GM23338 (cell line): ENCODE measurements around the gene CMIP.

ENCODE experiments used
- CTCF ChIP-seq, 2 experiments: fragments of 200-600 bp in 1 of 2; sonication (generic) in 1 of 2; conservative IDR thresholded peaks; 2 replicates each; pipeline versions ENCODE4 v1.5.1 to v1.6.1; 2016 to 2017; ENCODE audit warnings: antibody characterized with exemption in 2 of 2, low read depth in 2 of 2, mild to moderate bottlenecking in 2 of 2, moderate library complexity in 1 of 2
- EZH2phosphoT487 ChIP-seq: fragments of 200-600 bp; sonication (generic); IDR thresholded peaks from one replicate; pipeline ENCODE4 v1.8.1; 2018; ENCODE audit warnings: antibody characterized with exemption; ENCODE audit not compliant: unreplicated experiment
- ZNF114 ChIP-seq: fragments of 250-450 bp; sonication (Bioruptor Pico); IDR thresholded peaks from 2 replicates; pipeline ENCODE4 v1.5.0; 2020; ENCODE audit warnings: mild to moderate bottlenecking, moderate library complexity

GRCh38 chr16:81410643-81411293 lies 33.8 kb upstream of the CMIP start:
- TF ChIP-seq CTCF (conservative IDR thresholded peaks at IDR 0.05; ENCODE audit: low read depth in 2 of 2): no peak
- no peak for TF ChIP-seq EZH2phosphoT487
- no peak for TF ChIP-seq ZNF114 (CRISPR knock-in tag)
